PC-9 (cell line): ENCODE data around the gene SAMD9L. TPM values are rescaled to one million over a fixed set of nuclear protein-coding genes. Genes with fewer than 3 reads are reported as not detected.
"Not testable (repeated sequence)": the region's sequence is repeated elsewhere in the genome, so short reads cannot be mapped to it uniquely, and the experiment has no call there.

Source experiments
- BruUV-seq: library from RNA; stranded (reverse); fragments of 400-500 nt; replicated peaks from 2 replicates; lab custom pipeline; 2021; lab: Mats Ljungman, UMichigan
- CTCF ChIA-PET: fragments of 300-600 bp; sonication (Branson Sonifier 250); formaldehyde crosslinking; loops from one replicate; lab custom pipeline; 2022; ENCODE audit warnings: antibody characterized with exemption; lab: Charles Lee
- POLR2A ChIA-PET: fragments of 300-600 bp; sonication (Branson Sonifier 250); formaldehyde crosslinking; loops from one replicate; lab custom pipeline; 2022; ENCODE audit warnings: antibody characterized with exemption; ENCODE audit not compliant: unreplicated experiment; lab: Charles Lee
- DNase-seq, 2 experiments: peaks; one replicate each; pipeline versions ENCODE4 v3.0.0 to v3.0.0-alpha.2; 2015 to 2022; ENCODE audit warnings: mixed read lengths in 1 of 2
- H2AFZ ChIP-seq: fragments of 200-600 bp; sonication (generic); 2 replicates; pipeline ENCODE4 v1.8.1; 2017; ENCODE audit warnings: antibody characterized with exemption
- H3F3A ChIP-seq: fragments of 200-600 bp; sonication (generic); 2 replicates; pipeline ENCODE4 v1.8.1; 2017; ENCODE audit warnings: antibody characterized with exemption, mild to moderate bottlenecking, low read depth; ENCODE audit not compliant: insufficient read depth
- H3K27ac ChIP-seq: fragments of 200-600 bp; sonication (generic); 2 replicates; pipeline ENCODE4 v1.6.1; 2016; ENCODE audit warnings: mixed run types
- H3K27me3 ChIP-seq: fragments of 200-600 bp; sonication (generic); 2 replicates; pipeline ENCODE4 v1.6.1; 2016; ENCODE audit warnings: low read depth, mixed run types; ENCODE audit not compliant: insufficient read depth
- H3K36me3 ChIP-seq: fragments of 200-600 bp; sonication (generic); 2 replicates; pipeline ENCODE4 v1.6.1; 2016; ENCODE audit warnings: low read depth, mixed run types
- H3K4me1 ChIP-seq: fragments of 200-600 bp; sonication (generic); replicated peaks from 2 replicates; pipeline ENCODE4 v1.6.1; 2016; ENCODE audit warnings: mixed run types; ENCODE audit not compliant: insufficient read depth
- H3K4me2 ChIP-seq: fragments of 200-600 bp; sonication (generic); 2 replicates; pipeline ENCODE4 v1.6.1; 2017; ENCODE audit warnings: mixed run types
- H3K4me3 ChIP-seq: fragments of 200-600 bp; sonication (generic); 2 replicates; pipeline ENCODE4 v1.6.1; 2016; ENCODE audit warnings: mixed run types
- H3K79me2 ChIP-seq: fragments of 200-600 bp; sonication (generic); 2 replicates; pipeline ENCODE4 v1.6.1; 2017; ENCODE audit warnings: low read depth, mixed run types
- H3K9me2 ChIP-seq: fragments of 200-600 bp; sonication (generic); 2 replicates; pipeline ENCODE4 v1.8.1; 2017; ENCODE audit warnings: mild to moderate bottlenecking; ENCODE audit not compliant: insufficient read depth
- H3K9me3 ChIP-seq: fragments of 200-600 bp; sonication (generic); 2 replicates; pipeline ENCODE4 v1.8.1; 2016; ENCODE audit warnings: low read depth; ENCODE audit not compliant: insufficient read depth
- H4K20me1 ChIP-seq: fragments of 200-600 bp; sonication (generic); 2 replicates; pipeline ENCODE4 v1.8.1; 2017; ENCODE audit not compliant: insufficient read depth
- CTCF ChIP-seq: fragments of 200-600 bp; sonication (generic); conservative IDR thresholded peaks from 2 replicates; pipeline ENCODE4 v1.6.1; 2017; ENCODE audit warnings: mixed run types, antibody characterized with exemption, mild to moderate bottlenecking, moderate library complexity
- EZH2 ChIP-seq: fragments of 200-600 bp; sonication (generic); IDR thresholded peaks from 2 replicates; pipeline ENCODE4 v1.8.0; 2017; ENCODE audit warnings: antibody characterized with exemption, low read depth
- intact Hi-C: fragments of 100-400 bp; cut with micrococcal nuclease; formaldehyde crosslinking; loops from one replicate; pipeline ENCODE4 v1.10.0; 2022; ENCODE audit not compliant: unreplicated experiment
- total RNA-seq: library from RNA; stranded (reverse); gene quantifications from 2 replicates; pipeline ENCODE4 v1.2.3, GENCODE V29; 2021

Gene SAMD9L
- total RNA-seq, 1 experiment from 2014 or later = 4.1 TPM

- POLR2A ChIA-PET = no interaction called here
- no peak for DNase-seq
- CTCF ChIA-PET = no interaction called here
- no TSS peak for BruUV-seq
- intact Hi-C loops = no loop called here
- Histone ChIP-seq H2AFZ (no peak overlapping the region), H3K27me3 (no peaks in the 10 kb centered on the region), H3K36me3 (no peaks in the 10 kb centered on the region), H3K27ac (no peak overlapping the region), H3F3A (no peaks in the 10 kb centered on the region), H3K9me2 (no peaks in the 10 kb centered on the region), H3K4me1 (no peaks in the 10 kb centered on the region), H3K79me2 (no peaks in the 10 kb centered on the region), H3K4me3 (no peak overlapping the region), H3K4me2 (no peak overlapping the region), H3K9me3 (no peaks in the 10 kb centered on the region), H4K20me1 (no peaks in the 10 kb centered on the region)
- TF ChIP-seq CTCF = no peak
- TF ChIP-seq EZH2 = no peak
Observed at GRCh38 chr7:93132216-93132615, 16.0 kb downstream of the SAMD9L start.

GRCh38 chr7:93126954-93127353 lies 21.2 kb downstream of the SAMD9L start:
- H3K4me3 ChIP-seq, H2AFZ ChIP-seq, DNase-seq, H3F3A ChIP-seq, POLR2A ChIA-PET, H3K36me3 ChIP-seq, H3K79me2 ChIP-seq, BruUV-seq, H3K27ac ChIP-seq, H3K4me2 ChIP-seq, intact Hi-C loops, H3K27me3 ChIP-seq, CTCF ChIA-PET, H4K20me1 ChIP-seq, H3K9me2 ChIP-seq, H3K9me3 ChIP-seq, H3K4me1 ChIP-seq: not testable (repeated sequence)

GRCh38 chr7:93123532-93123931 lies 24.7 kb downstream of the SAMD9L start:
- H3K27me3 ChIP-seq, H3K36me3 ChIP-seq, H3K9me3 ChIP-seq, H3K27ac ChIP-seq, intact Hi-C loops, H3K4me2 ChIP-seq, H3K4me3 ChIP-seq, DNase-seq, POLR2A ChIA-PET, H3K79me2 ChIP-seq, CTCF ChIA-PET, H2AFZ ChIP-seq, H3K9me2 ChIP-seq, BruUV-seq, H4K20me1 ChIP-seq: not testable (repeated sequence)
- peaks cover 18% of the 10 kb centered on the region for H3K4me1 ChIP-seq
- peaks cover 15% of the 10 kb centered on the region; the same call in 1 of the 2 replicates for H3F3A ChIP-seq

GRCh38 chr7:93120592-93121549 lies 27.3 kb downstream of the SAMD9L start:
- Histone ChIP-seq H3K27ac (peak overlapping the region; percentile 95), H3K4me2 (no peak overlapping the region), H3F3A (peaks cover 20% of the 10 kb centered on the region), H3K79me2 (0 out of 2 replicates have a peak, but pooled peaks cover 5% of the 10 kb centered on the region), H4K20me1 (no peaks in the 10 kb centered on the region), H3K4me1 (peaks cover 44% of the 10 kb centered on the region), H3K4me3 (no peak overlapping the region), H3K36me3 (no peaks in the 10 kb centered on the region), H3K9me3 (0 out of 2 replicates have a peak, but pooled peaks cover 8% of the 10 kb centered on the region), H3K9me2 (no peaks in the 10 kb centered on the region), H3K27me3 (no peaks in the 10 kb centered on the region), H2AFZ (no peak overlapping the region)
- BruUV-seq = no TSS peak
- no peak for DNase-seq
- TF ChIP-seq EZH2 (no peak), CTCF (no peak)
- ChIA-PET CTCF (interaction anchor here (0.6 kb wide), 1 partner anchor 302 kb away, joined by 3 read pairs; no protein-coding TSS in a partner anchor), POLR2A (no interaction called here)
- intact Hi-C loops = no loop called here
